Activated CD4-positive, alpha-beta T cell treated with anti-CD3 and anti-CD28 coated beads, Interleukin-2, amount 50 U/mL, for 16 hours (primary cell): Measurements from ENCODE around the gene IL5RA.
A peak's percentile ranks its signal among the peaks of the same experiment; 100 is the strongest.

ENCODE experiments used
- DNase-seq: peaks from one replicate; pipeline ENCODE4 v3.0.0-alpha.2; 2020

IL5RA gene

GRCh38 chr3:3110299-3110630 is at the start of gene IL5RA:
IL5RA (minus strand) TSS chr3:3110374; CDS start chr3:3104984, 5,390 bp downstream.
- peak; percentile 37 for DNase-seq

- DNase-seq: no peak
Measured at GRCh38 chr3:3157484-3157883, 47.3 kb upstream of the IL5RA start.

GRCh38 chr3:3154879-3155610 is 44.9 kb upstream of the IL5RA start:
- no peak for DNase-seq

GRCh38 chr3:3151513-3151912 is 41.3 kb upstream of the IL5RA start:
- DNase-seq: no peak

GRCh38 chr3:3149560-3149959 is 39.4 kb upstream of the IL5RA start:
- no peak for DNase-seq

- DNase-seq: no peak
Measured at GRCh38 chr3:3145831-3146230, 35.7 kb upstream of the IL5RA start.

- no peak for DNase-seq
Measured at GRCh38 chr3:3141939-3142338, 31.8 kb upstream of the IL5RA start.

- no peak for DNase-seq
Measured at GRCh38 chr3:3137526-3137925, 27.4 kb upstream of the IL5RA start.

- no peak for DNase-seq
Measured at GRCh38 chr3:3134750-3135448, 24.7 kb upstream of the IL5RA start.

GRCh38 chr3:3133500-3133899 is 23.3 kb upstream of the IL5RA start:
- DNase-seq: no peak

- peak; percentile 54 for DNase-seq
Measured at GRCh38 chr3:3129579-3129978, 19.4 kb upstream of the IL5RA start.

GRCh38 chr3:3127432-3128010 is 17.3 kb upstream of the IL5RA start:
- peak; percentile 53 for DNase-seq

- peak; percentile 95 for DNase-seq
Measured at GRCh38 chr3:3126477-3127431, 16.6 kb upstream of the IL5RA start, which contains the start of gene TRNT1. TRNT1 (plus strand) TSS chr3:3126940; CDS start chr3:3129041, 2,101 bp downstream.

GRCh38 chr3:3125977-3126376 is 15.8 kb upstream of the IL5RA start:
- DNase-seq: no peak

GRCh38 chr3:3119393-3119851 is 9.2 kb upstream of the IL5RA start:
- DNase-seq: peak; percentile 57

- DNase-seq: no peak
Measured at GRCh38 chr3:3117651-3118050, 7.5 kb upstream of the IL5RA start.

GRCh38 chr3:3113042-3113709 is 3.0 kb upstream of the IL5RA start:
- no peak for DNase-seq

- no peak for DNase-seq
Measured at GRCh38 chr3:3110749-3111361, 681 bp upstream of the IL5RA start.

GRCh38 chr3:3109407-3110298 is 521 bp downstream of the IL5RA start:
- peak; percentile 55 for DNase-seq

- no peak for DNase-seq
Measured at GRCh38 chr3:3107858-3108257, 2.3 kb downstream of the IL5RA start.

- DNase-seq: no peak
Measured at GRCh38 chr3:3107181-3107580, 3.0 kb downstream of the IL5RA start.
